ENCODE measurements around the gene EMC10.

DNA sequence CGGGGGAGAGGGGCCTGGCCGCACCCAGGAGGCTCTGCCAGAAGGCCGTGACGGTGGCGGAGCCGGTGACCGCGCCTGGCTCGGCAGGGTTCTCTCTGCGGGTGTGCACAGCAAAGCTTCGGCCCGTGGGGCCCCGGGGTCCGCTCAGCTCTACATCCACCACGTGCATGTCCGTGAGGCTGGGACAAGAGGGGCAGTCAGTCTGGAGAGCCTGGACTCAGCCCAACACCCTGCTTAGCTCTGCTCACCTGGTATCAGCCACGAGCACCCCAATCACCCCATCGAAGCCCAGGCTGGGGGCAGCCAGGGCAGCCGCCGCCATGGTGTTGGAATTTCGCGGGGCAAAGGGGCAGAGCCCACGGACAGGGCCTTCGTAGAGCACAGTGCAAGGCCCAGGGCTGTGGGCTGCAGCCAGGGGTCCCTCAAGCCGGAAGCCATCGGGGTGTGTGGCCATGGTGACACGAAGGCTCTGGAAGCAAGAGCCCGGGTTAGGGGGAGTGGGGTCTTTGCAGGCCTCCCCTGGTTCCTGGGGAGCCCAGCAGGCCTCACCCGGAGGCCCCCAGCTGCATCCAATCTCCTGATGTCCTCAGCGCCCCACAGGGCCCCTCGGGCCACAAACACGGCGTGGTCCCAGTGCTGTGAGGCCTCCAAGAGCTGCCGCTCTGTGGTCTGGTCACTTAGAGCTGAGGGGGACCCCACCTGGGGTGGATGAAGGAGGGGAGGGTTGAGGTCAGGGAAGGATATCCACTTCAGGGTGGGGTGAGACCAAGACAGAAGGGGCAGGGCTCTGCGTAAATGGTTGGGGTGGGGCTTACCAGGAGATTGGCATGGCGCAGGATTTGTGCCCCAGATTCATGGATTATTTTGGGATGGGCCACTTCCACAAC is 36.0 kb downstream of the EMC10 start:
- no peak for TF ChIP-seq EZH2 (IDR thresholded peaks at IDR 0.05; ENCODE audit: borderline replicate concordance, low read length)
- TF ChIP-seq CTCF (conservative IDR thresholded peaks at IDR 0.05 in 1 of 2, IDR thresholded peaks at IDR 0.05 in 1 of 2; ENCODE audit: extremely low read depth in 1 of 2, insufficient read depth in 1 of 2, low read depth in 1 of 2, low read length in 2 of 2), result no peak
